AG09309 (cell line): Measurements from ENCODE around the gene PRICKLE1.

ENCODE experiments used
- DNase-seq: peaks from one replicate; pipeline ENCODE4 v3.0.0-alpha.2; 2010; ENCODE audit warnings: low read depth
- H3K4me3 ChIP-seq: 2 replicates; pipeline ENCODE4 v1.5.1; 2011; ENCODE audit warnings: mild to moderate bottlenecking, low read depth, low read length, moderate library complexity; ENCODE audit not compliant: control insufficient read depth
- CTCF ChIP-seq: IDR thresholded peaks from 2 replicates; pipeline ENCODE4 v1.5.1; 2011; ENCODE audit warnings: mild to moderate bottlenecking, low read depth, low read length, inconsistent platforms; ENCODE audit not compliant: insufficient read depth, control insufficient read depth; ENCODE audit errors: missing control alignments

PRICKLE1 gene

GRCh38 chr12:42585154-42585840 is 4.2 kb downstream of the PRICKLE1 start:
- H3K4me3 ChIP-seq, result no peak overlapping the region
- TF ChIP-seq CTCF, result no peak
- no peak for DNase-seq

- DNase-seq, result no peak
- no peak overlapping the region for H3K4me3 ChIP-seq
- no peak for TF ChIP-seq CTCF
Observed at GRCh38 chr12:42584651-42585111, 4.9 kb downstream of the PRICKLE1 start.

GRCh38 chr12:42583016-42583415 is 6.5 kb downstream of the PRICKLE1 start:
- DNase-seq, result no peak
- no peak for TF ChIP-seq CTCF
- no peak overlapping the region for H3K4me3 ChIP-seq

- H3K4me3 ChIP-seq, result no peak overlapping the region
- TF ChIP-seq CTCF, result no peak
- DNase-seq, result no peak
Observed at GRCh38 chr12:42582498-42582897, 7.0 kb downstream of the PRICKLE1 start.

GRCh38 chr12:42582050-42582449 is 7.5 kb downstream of the PRICKLE1 start:
- no peak overlapping the region for H3K4me3 ChIP-seq
- DNase-seq, result no peak
- TF ChIP-seq CTCF, result no peak

GRCh38 chr12:42576374-42576773 is 13.2 kb downstream of the PRICKLE1 start:
- no peak overlapping the region for H3K4me3 ChIP-seq
- no peak for DNase-seq
- TF ChIP-seq CTCF, result no peak
